Measurements from ENCODE around the gene TAAR2.

The TAAR2 gene, protein sequence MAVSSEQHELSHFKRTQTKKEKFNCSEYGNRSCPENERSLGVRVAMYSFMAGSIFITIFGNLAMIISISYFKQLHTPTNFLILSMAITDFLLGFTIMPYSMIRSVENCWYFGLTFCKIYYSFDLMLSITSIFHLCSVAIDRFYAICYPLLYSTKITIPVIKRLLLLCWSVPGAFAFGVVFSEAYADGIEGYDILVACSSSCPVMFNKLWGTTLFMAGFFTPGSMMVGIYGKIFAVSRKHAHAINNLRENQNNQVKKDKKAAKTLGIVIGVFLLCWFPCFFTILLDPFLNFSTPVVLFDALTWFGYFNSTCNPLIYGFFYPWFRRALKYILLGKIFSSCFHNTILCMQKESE

GRCh38 chr6:132624175-132624574 lies at the start of gene TAAR2:
TAAR2 (minus strand) TSS chr6:132624275; CDS start chr6:132624275, 0 bp downstream.
- TF ChIP-seq, protein P1, sequence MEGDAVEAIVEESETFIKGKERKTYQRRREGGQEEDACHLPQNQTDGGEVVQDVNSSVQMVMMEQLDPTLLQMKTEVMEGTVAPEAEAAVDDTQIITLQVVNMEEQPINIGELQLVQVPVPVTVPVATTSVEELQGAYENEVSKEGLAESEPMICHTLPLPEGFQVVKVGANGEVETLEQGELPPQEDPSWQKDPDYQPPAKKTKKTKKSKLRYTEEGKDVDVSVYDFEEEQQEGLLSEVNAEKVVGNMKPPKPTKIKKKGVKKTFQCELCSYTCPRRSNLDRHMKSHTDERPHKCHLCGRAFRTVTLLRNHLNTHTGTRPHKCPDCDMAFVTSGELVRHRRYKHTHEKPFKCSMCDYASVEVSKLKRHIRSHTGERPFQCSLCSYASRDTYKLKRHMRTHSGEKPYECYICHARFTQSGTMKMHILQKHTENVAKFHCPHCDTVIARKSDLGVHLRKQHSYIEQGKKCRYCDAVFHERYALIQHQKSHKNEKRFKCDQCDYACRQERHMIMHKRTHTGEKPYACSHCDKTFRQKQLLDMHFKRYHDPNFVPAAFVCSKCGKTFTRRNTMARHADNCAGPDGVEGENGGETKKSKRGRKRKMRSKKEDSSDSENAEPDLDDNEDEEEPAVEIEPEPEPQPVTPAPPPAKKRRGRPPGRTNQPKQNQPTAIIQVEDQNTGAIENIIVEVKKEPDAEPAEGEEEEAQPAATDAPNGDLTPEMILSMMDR (IDR thresholded peaks at IDR 0.05; ENCODE audit: borderline replicate concordance, insufficient read depth, low read depth, low read length), result no peak
- no peak within 1 kb of the TSS for H3K4me3 ChIP-seq (ENCODE audit: low read depth, low read length)

GRCh38 chr6:132673376-132674094 lies 49.5 kb upstream of the TAAR2 start:
- TF ChIP-seq, protein P1 (IDR thresholded peaks at IDR 0.05; ENCODE audit: borderline replicate concordance, insufficient read depth, low read depth, low read length), result no peak
- H3K4me3 ChIP-seq (ENCODE audit: low read depth, low read length), result no peak overlapping the region

DNA sequence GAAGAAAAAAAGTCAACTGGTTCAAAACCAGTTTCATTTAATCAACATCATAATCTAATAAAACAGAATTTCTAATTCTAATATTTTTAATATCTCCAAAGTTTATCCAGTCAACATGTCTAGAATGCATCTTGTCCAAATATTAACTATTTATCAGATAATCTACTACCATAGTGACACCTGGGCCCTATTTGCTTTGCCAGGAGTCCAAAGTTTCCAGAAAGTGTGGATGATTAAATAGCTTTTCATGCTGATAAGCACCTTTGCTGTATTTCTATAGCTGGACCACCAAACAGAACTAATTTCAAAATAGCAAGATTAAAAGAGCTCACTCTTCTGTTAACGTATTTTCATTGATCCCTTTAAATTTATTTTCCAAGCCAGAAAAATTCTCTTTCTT lies 47.2 kb upstream of the TAAR2 start:
- H3K4me3 ChIP-seq (ENCODE audit: low read depth, low read length), result no peak overlapping the region

DNA sequence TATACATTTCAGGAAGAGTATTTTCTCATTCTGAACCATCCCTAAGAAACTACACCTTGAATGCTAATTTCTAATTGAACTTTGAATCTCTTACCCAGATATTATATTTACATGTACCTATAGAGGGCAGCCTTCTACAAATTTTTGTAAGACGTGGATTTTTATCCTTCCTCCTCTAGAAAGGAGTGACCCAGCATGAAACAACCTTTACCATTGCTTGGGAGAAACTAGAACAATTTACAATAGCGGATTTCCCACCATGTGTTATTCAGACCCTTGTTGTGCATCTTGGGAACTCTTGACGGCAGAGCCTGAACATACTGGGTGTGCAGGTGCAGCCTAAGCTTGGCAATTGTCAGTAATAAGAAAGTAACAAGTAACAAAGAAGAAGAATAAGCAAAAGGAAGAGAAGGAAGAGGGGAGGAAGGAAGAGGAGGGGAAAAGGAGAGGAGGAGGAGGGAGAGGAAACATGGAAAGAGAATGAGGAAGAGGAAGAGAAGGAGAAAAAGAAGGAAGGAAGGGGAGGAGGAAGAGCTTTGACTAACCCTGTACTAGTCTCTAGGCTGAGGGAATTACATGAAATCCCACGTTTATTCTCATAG lies 45.7 kb upstream of the TAAR2 start:
- H3K4me3 ChIP-seq (ENCODE audit: low read depth, low read length), result no peak overlapping the region
- TF ChIP-seq, protein P1 (IDR thresholded peaks at IDR 0.05; ENCODE audit: borderline replicate concordance, insufficient read depth, low read depth, low read length), result no peak

More for the DNA sequence above, 47.2 kb upstream of the TAAR2 start:
- TF ChIP-seq, protein P1 (IDR thresholded peaks at IDR 0.05; ENCODE audit: borderline replicate concordance, insufficient read depth, low read depth, low read length), result no peak

DNA sequence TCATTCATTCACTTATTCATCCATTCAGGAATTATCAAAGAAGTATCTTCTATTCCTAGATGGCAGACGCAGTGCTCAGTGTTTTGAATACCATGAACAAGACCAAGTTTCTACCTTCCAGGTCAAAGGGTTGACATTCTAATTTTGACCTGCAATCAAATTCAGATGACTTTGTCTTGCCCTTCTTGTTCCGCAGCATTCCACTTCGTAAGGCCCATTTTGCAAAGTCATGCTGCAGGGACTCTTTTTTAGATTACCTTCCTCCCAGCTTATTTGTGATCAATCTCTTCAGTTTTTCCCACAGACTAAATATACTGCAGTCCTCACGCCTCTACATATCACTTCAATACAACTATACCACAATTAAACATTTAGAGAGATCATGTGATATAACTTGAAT lies 42.0 kb upstream of the TAAR2 start:
- TF ChIP-seq, protein P1 (IDR thresholded peaks at IDR 0.05; ENCODE audit: borderline replicate concordance, insufficient read depth, low read depth, low read length), result no peak
- H3K4me3 ChIP-seq (ENCODE audit: low read depth, low read length), result no peak overlapping the region

- no peak overlapping the region for H3K4me3 ChIP-seq (ENCODE audit: low read depth, low read length)
- TF ChIP-seq, protein P1 (IDR thresholded peaks at IDR 0.05; ENCODE audit: borderline replicate concordance, insufficient read depth, low read depth, low read length), result no peak
These were observed 40.4 kb upstream of the TAAR2 start for GRCh38 chr6:132664309-132665034.

Measured in GM12875 (cell line).